Liver (tissue), 3 donors: Measurements from ENCODE around the gene GM2A.

Experiments
- CTCF ChIP-seq: fragments of 150-350 bp; IDR thresholded peaks from 2 replicates; pipeline ENCODE4 v1.5.1; 2017; ENCODE audit warnings: improper control_type of control experiment, low read depth, low read length; ENCODE audit not compliant: missing input control
- GABPA ChIP-seq, 2 donors: IDR thresholded peaks in 1 of 2; conservative IDR thresholded peaks in 1 of 2; 2 replicates each; pipeline ENCODE4 v1.6.1; 2016; ENCODE audit warnings: antibody characterized with exemption in 2 of 2, mild to moderate bottlenecking in 1 of 2, moderate library complexity in 1 of 2
- HNF4A ChIP-seq, 2 donors: conservative IDR thresholded peaks; 2 replicates each; pipeline ENCODE4 v1.6.1; 2016; ENCODE audit warnings: antibody characterized with exemption in 2 of 2, mild to moderate bottlenecking in 2 of 2
- JUND ChIP-seq, 2 donors: IDR thresholded peaks; 2 replicates each; pipeline ENCODE4 v1.6.1; 2016; ENCODE audit warnings: antibody characterized with exemption in 2 of 2
- MAX ChIP-seq: IDR thresholded peaks from 2 replicates; pipeline ENCODE4 v1.6.1; 2016; ENCODE audit warnings: antibody characterized with exemption
- RAD21 ChIP-seq, 2 donors: IDR thresholded peaks; 2 replicates each; pipeline ENCODE4 v1.6.1; 2016; ENCODE audit warnings: antibody characterized with exemption in 2 of 2, mild to moderate bottlenecking in 2 of 2
- REST ChIP-seq: IDR thresholded peaks from 2 replicates; pipeline ENCODE4 v1.6.1; 2016; ENCODE audit warnings: antibody characterized with exemption, mild to moderate bottlenecking
- RXRA ChIP-seq, 2 donors: IDR thresholded peaks; 2 replicates each; pipeline ENCODE4 v1.6.1; 2017 to 2018; ENCODE audit warnings: antibody characterized with exemption in 2 of 2, mild to moderate bottlenecking in 1 of 2
- YY1 ChIP-seq: IDR thresholded peaks from 2 replicates; pipeline ENCODE4 v1.6.1; 2016; ENCODE audit warnings: antibody characterized with exemption, mild to moderate bottlenecking
- ZBTB33 ChIP-seq: IDR thresholded peaks from 2 replicates; pipeline ENCODE4 v1.6.1; 2016; ENCODE audit warnings: antibody characterized with exemption
- donor health status: healthy.
- donor health status: healthy.

- TF ChIP-seq CTCF (no peak), GABPA (IDR thresholded peaks at IDR 0.05 in 1 of 2, conservative IDR thresholded peaks at IDR 0.05 in 1 of 2) (no peak), RAD21 (IDR thresholded peaks at IDR 0.05) (no peak), YY1 (no peak), MAX (no peak), ZBTB33 (no peak), REST (no peak), JUND (IDR thresholded peaks at IDR 0.05) (no peak), RXRA (IDR thresholded peaks at IDR 0.05) (no peak), HNF4A (conservative IDR thresholded peaks at IDR 0.05) (no peak)
Observed at GRCh38 chr5:151284392-151284967, 31.5 kb downstream of the GM2A start.
